SK-N-SH treated with all-trans-retinoic acid at 6 μM for 48 hours (cell line): ENCODE results near the gene ACP2.

Source experiments
- ATAC-seq: fragments of 200-7000 bp; cut with Tn5 transposase; 3 replicates; pipeline ENCODE4 v1.9.1; 2020; ENCODE audit warnings: mild to moderate bottlenecking, moderate library complexity
- ARNTL ChIP-seq: fragments of 450-650 bp; formaldehyde crosslinking; IDR thresholded peaks from 2 replicates; pipeline ENCODE4 v1.5.0; 2020; ENCODE audit warnings: low read depth, mild to moderate bottlenecking, moderate library complexity, borderline replicate concordance
- BACH2 ChIP-seq: fragments of 250-450 bp; sonication (Bioruptor Pico); IDR thresholded peaks from 2 replicates; pipeline ENCODE4 v1.9.0; 2021; ENCODE audit warnings: mild to moderate bottlenecking, borderline replicate concordance
- CREB5 ChIP-seq: fragments of 250-450 bp; sonication (Bioruptor Pico); IDR thresholded peaks from 2 replicates; pipeline ENCODE4 v1.5.1; 2020; ENCODE audit warnings: low read depth, mild to moderate bottlenecking, moderate library complexity
- CSRNP3 ChIP-seq: fragments of 250-450 bp; sonication (Bioruptor Pico); IDR thresholded peaks from 2 replicates; pipeline ENCODE4 v1.5.1; 2021; ENCODE audit warnings: mild to moderate bottlenecking, moderate library complexity
- ESRRG ChIP-seq: fragments of 250-450 bp; sonication (Bioruptor Pico); IDR thresholded peaks from 2 replicates; pipeline ENCODE4 v1.6.1; 2021; ENCODE audit warnings: mild to moderate bottlenecking
- ISL1 ChIP-seq: fragments of 250-450 bp; sonication (Bioruptor Pico); IDR thresholded peaks from 2 replicates; pipeline ENCODE4 v2.1.2; 2022; ENCODE audit warnings: mild to moderate bottlenecking, moderate library complexity
- OSR1 ChIP-seq: fragments of 250-450 bp; sonication (Bioruptor Pico); IDR thresholded peaks from 2 replicates; pipeline ENCODE4 v1.8.0; 2022; ENCODE audit warnings: moderate library complexity, mild to moderate bottlenecking, inconsistent platforms
- PATZ1 ChIP-seq: fragments of 250-450 bp; sonication (Bioruptor Pico); IDR thresholded peaks from 2 replicates; pipeline ENCODE4 v1.8.0; 2020; ENCODE audit warnings: mild to moderate bottlenecking, moderate library complexity, borderline replicate concordance
- POU6F1 ChIP-seq: fragments of 250-450 bp; sonication (Bioruptor Pico); IDR thresholded peaks from 2 replicates; pipeline ENCODE4 v1.8.0; 2021; ENCODE audit warnings: low read depth, mild to moderate bottlenecking, moderate library complexity, borderline replicate concordance
- PPARA ChIP-seq: fragments of 250-450 bp; sonication (Bioruptor Pico); IDR thresholded peaks from 2 replicates; pipeline ENCODE4 v1.5.0; 2020; ENCODE audit warnings: mild to moderate bottlenecking, borderline replicate concordance
- RARB ChIP-seq: fragments of 250-450 bp; sonication (Bioruptor Pico); IDR thresholded peaks from 2 replicates; pipeline ENCODE4 v1.8.0; 2021; ENCODE audit warnings: mild to moderate bottlenecking, moderate library complexity
- SNAI2 ChIP-seq: fragments of 250-450 bp; sonication (Bioruptor Pico); IDR thresholded peaks from 2 replicates; pipeline ENCODE4 v1.5.0; 2020; ENCODE audit warnings: mild to moderate bottlenecking, moderate library complexity
- TOX ChIP-seq: fragments of 250-450 bp; sonication (Bioruptor Pico); IDR thresholded peaks from 2 replicates; pipeline ENCODE4 v1.8.0; 2021; ENCODE audit warnings: mild to moderate bottlenecking, moderate library complexity, borderline replicate concordance
- TSHZ2 ChIP-seq: fragments of 250-450 bp; sonication (Bioruptor Pico); IDR thresholded peaks from 2 replicates; pipeline ENCODE4 v1.5.0; 2020; ENCODE audit warnings: mild to moderate bottlenecking, moderate library complexity
- ZC3H10 ChIP-seq: fragments of 250-450 bp; sonication (Bioruptor Pico); IDR thresholded peaks from 2 replicates; pipeline ENCODE4 v1.5.1; 2021; ENCODE audit warnings: mild to moderate bottlenecking, moderate library complexity
- ZFP3 ChIP-seq: fragments of 250-450 bp; sonication (Bioruptor Pico); IDR thresholded peaks from 2 replicates; pipeline ENCODE4 v1.5.0; 2020; ENCODE audit warnings: mild to moderate bottlenecking, moderate library complexity
- ZFP30 ChIP-seq: fragments of 450-650 bp; formaldehyde crosslinking; IDR thresholded peaks from 2 replicates; pipeline ENCODE4 v1.5.0; 2022; ENCODE audit warnings: mild to moderate bottlenecking, moderate library complexity
- ZNF565 ChIP-seq: fragments of 450-650 bp; formaldehyde crosslinking; conservative IDR thresholded peaks from 2 replicates; pipeline ENCODE4 v1.5.0; 2020; ENCODE audit warnings: low read depth, mild to moderate bottlenecking, moderate library complexity
- ZNF70 ChIP-seq: fragments of 450-650 bp; formaldehyde crosslinking; IDR thresholded peaks from 2 replicates; pipeline ENCODE4 v1.5.0; 2020; ENCODE audit warnings: mild to moderate bottlenecking, moderate library complexity
- ZNF8 ChIP-seq: fragments of 450-650 bp; formaldehyde crosslinking; IDR thresholded peaks from 2 replicates; pipeline ENCODE4 v1.5.0; 2020; ENCODE audit warnings: mild to moderate bottlenecking, moderate library complexity

ACP2 gene

GRCh38 chr11:47229161-47229560 lies 19.5 kb downstream of the ACP2 start:
- no peak for TF ChIP-seq ISL1
- no peak for TF ChIP-seq BACH2 (CRISPR knock-in tag)
- TF ChIP-seq POU6F1 (CRISPR knock-in tag) = no peak
- no peak for TF ChIP-seq ZFP30 (CRISPR knock-in tag)
- TF ChIP-seq CREB5 = no peak
- TF ChIP-seq ZFP3 (CRISPR knock-in tag) = no peak
- no peak for TF ChIP-seq TSHZ2 (CRISPR knock-in tag)
- TF ChIP-seq TOX = no peak
- no peak for TF ChIP-seq PPARA (CRISPR knock-in tag)
- no peak for TF ChIP-seq ZNF8 (CRISPR knock-in tag)
- TF ChIP-seq ZNF70 (CRISPR knock-in tag) = no peak
- TF ChIP-seq OSR1 = no peak
- TF ChIP-seq ZNF565 (CRISPR knock-in tag) = no peak
- no peak for TF ChIP-seq RARB (CRISPR knock-in tag)
- no peak for TF ChIP-seq ESRRG (CRISPR knock-in tag)
- ATAC-seq = no peak

GRCh38 chr11:47225552-47226400 lies 22.8 kb downstream of the ACP2 start:
- TF ChIP-seq CSRNP3 (CRISPR knock-in tag) = no peak
- TF ChIP-seq ESRRG (CRISPR knock-in tag) = no peak
- no peak for TF ChIP-seq PATZ1
- TF ChIP-seq ARNTL = no peak
- no peak for TF ChIP-seq RARB (CRISPR knock-in tag)
- no peak for TF ChIP-seq ZNF8 (CRISPR knock-in tag)
- no peak for TF ChIP-seq ZC3H10 (CRISPR knock-in tag)
- TF ChIP-seq SNAI2 (CRISPR knock-in tag) = no peak
- TF ChIP-seq BACH2 (CRISPR knock-in tag) = no peak
- TF ChIP-seq CREB5 = no peak
- TF ChIP-seq TOX = no peak
- TF ChIP-seq TSHZ2 (CRISPR knock-in tag) = no peak
- no peak for TF ChIP-seq ZNF565 (CRISPR knock-in tag)
- no peak for TF ChIP-seq ISL1
- TF ChIP-seq ZFP30 (CRISPR knock-in tag) = no peak
- ATAC-seq = no peak
